SW 1271 (cell line): ENCODE results near the gene NALF2.
A peak's percentile ranks its signal among the peaks of the same experiment; 100 is the strongest.

Source experiments
- DNase-seq, 2 experiments: peaks; one replicate each; lab custom pipeline; 2025; lab: John Stamatoyannopoulos, UW

The NALF2 gene

GRCh38 chrX:69530306-69530705 is 26.2 kb downstream of the NALF2 start:
- DNase-seq = no peak

DNA sequence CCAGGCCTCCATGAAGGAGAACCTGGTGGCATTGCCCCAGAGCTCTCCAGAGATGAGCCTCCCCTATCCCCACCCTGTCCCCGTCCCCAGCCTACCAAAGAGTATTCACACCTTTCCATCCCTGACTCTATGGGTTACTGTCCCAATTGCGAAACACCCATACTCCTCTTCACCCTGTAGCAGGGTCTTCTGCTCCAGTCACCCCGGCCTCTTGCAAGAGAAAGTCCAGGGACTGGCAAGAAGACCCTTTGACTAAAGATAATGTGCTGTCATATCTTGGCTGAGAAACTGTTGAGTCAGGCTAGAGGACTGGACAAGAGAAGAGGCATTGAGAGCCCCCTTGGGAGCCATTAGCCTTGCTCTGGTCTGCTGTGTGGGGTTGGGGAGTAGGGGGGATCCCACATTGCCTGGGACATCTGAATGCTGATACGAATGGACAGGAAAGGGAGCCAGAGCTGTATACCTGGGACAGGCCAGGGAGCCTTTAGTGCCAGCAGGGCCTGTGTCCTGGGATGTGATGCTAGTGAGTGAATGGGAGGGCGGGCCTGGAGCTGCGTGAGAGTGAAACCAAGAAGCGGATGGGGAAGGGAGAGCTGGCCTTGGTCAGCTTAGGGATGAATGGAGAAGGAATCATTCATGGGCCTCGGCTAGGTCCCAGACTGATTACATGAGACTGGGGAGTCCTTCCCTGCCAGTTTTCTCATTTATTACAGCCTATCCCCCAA is 27.1 kb downstream of the NALF2 start:
- DNase-seq = no peak

- no peak for DNase-seq
These were observed 31.5 kb downstream of the NALF2 start for GRCh38 chrX:69535661-69536060.

- peak in 1 of 2 experiments; percentile 0 for DNase-seq
These were observed 34.3 kb downstream of the NALF2 start for GRCh38 chrX:69538321-69538876.

DNA sequence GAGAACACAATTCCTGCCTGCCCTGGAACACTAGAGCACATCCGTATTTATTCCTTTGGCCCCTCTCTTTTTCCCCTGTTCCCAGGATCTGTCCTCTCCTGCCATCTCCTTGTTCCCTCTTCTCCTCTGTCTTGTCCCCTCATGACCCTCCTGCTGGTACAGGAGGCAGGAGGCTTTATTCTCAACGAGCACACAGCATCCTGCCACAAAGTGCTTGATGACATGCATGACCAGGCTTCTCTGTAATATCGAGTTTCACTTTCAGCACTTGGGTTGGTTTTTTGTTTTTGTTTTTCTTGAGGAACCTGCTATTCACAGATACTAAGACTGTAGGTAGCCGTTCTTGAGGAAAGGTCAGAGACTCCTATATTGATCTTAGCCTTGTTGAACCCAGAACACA is 35.3 kb downstream of the NALF2 start:
- no peak for DNase-seq

DNA sequence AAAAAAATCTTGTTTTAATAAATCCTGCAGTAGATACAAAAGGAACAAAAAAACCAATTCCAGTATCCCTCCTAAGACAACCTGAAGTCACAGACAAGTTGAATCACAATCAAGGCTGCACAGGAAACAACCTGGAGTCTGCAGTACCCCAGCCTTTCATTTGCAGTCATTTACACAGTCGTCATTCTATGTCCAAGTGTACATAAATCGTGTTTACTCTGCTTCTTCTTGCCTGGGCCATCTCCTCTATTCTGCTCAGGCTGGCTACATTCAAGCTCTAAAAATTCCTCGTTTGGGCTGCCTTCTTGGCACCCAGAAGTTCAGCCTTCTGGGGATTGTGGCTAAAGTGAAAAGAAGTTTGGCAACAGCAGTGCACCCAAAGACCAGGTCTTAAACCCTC is 37.8 kb downstream of the NALF2 start:
- no peak for DNase-seq

DNA sequence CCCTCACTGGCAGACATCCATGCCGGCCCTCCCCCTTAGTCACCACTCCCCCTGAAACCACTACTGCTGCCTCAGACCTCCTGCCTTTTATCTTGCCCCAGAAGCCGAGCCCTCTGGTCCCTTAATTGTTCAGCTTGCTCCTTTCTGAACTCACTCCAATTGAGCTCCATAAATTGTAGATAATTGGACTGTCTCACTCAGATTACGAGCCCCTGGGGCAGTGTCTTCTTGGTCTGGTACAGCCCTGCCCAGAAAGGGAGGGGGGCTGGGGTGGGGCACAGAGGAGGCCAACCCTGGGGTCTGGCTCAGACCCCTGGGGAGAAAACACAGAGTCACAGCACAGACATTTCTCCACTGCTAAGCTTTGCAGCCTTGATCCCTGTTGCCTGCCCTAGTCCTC is 39.4 kb downstream of the NALF2 start:
- DNase-seq = no peak

DNA sequence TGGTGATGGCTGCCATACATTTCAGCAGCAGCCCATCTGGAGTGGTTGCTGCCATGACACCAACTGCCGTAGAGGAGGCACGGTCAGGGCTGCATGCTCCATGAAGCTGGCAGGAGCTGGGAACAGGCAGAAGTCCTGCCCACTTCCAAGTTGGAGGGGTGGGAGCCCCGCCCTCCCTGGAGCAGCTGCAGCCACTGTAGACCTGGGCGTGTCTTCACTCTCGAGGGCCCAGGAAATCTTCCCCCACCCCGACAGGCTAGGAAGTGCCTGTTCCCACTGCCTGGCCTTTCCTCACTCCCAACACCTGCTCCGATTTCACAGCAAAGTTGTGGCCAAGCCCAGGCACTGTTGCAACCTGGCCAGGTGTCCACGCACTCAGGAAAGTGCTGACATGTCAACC is 42.3 kb downstream of the NALF2 start:
- no peak for DNase-seq

DNA sequence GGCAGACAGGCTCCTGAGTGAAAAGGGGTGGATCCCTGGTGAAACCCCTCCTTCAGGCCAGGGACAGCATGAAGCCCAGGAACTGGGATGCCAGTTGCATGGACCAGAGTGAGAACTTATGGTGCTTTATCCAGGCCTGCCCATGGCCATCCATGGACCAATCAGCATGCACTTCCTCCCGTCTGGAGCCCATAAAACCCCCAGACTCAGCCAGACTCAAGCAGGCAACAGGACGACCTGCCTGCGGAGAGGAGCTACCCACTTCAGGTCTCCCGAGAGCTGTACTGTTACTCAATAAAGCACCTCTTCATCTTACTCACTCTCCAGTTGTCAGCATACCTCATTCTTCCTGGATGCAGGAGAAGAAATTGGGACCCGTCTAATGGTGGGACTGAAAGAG is 42.9 kb downstream of the NALF2 start:
- DNase-seq = no peak

DNA sequence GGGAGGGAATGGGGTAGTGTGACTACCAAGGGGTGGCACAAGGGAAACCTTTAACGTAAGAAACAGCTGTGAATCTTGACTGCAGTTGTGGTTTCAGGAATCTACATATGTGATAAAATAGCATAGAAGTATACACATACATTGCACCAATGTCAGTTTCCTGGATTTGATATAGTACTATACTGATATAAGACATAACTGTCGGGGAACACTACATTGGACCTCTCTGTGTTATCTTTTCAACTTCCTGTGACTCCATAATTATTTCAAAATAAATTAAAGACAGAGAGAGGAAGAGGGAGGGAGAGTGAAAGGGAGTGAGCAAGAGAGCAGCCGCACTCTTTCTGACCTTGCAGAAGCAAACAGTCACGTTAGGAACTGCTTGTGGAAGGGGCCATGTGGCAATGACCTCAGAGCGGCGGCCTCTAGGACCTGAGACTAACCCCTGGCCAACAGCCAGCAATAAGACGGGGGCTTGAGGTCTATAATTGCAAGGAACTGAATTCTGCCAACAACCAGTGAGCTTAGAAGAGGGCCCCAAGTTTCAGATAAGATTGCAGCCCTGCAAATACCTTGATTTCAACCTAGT is 47.4 kb downstream of the NALF2 start:
- no peak for DNase-seq

- no peak for DNase-seq
These were observed 48.4 kb downstream of the NALF2 start for GRCh38 chrX:69552512-69552911.
